ENCODE results near the gene PPP1R3G. TPM values are rescaled to one million over a fixed set of nuclear protein-coding genes. Genes with fewer than 3 reads are reported as not detected.

Gene PPP1R3G
- total and polyA plus RNA-seq, 2 of the 13 experiments (the other 11 are each of a cell fraction or from before 2014, with no cell fraction given) = 1.2 to 1.3 TPM

DNA sequence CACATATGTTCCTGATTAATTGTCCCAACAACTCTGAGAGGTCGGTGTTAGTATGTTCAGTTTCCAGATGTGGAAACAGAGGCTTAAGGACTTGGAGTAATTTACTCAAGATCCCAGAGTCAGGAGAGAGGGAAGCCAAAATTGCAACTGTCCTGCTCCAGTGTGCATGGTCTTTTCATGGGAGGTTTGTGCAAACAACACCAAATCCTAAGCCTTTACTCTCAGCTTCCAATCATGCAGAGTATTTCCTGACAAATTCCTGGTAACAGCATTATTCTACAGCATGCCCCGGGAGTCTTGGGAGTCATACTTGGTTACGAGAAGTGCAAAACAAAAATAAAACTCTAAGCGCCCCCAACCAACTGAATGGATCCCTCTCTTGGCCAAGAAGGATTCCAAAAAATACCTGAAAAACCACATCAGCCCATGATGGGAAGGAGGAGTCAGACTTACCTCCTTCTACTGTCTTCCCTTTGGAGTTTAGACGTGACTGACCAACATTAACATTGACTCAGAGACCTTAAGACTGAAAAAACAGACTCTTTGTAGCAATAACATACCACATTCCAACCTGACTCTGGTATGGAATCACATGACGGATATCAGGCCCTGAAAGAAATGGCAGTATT lies 30.8 kb upstream of the PPP1R3G start (continued):
- TF ChIP-seq CBX1 (IDR thresholded peaks at IDR 0.05; ENCODE audit: low read depth) (no peak), CREB1 (IDR thresholded peaks at IDR 0.05) (no peak), CREB1 (CRISPR knock-in tag; IDR thresholded peaks at IDR 0.05) (no peak)

DNA sequence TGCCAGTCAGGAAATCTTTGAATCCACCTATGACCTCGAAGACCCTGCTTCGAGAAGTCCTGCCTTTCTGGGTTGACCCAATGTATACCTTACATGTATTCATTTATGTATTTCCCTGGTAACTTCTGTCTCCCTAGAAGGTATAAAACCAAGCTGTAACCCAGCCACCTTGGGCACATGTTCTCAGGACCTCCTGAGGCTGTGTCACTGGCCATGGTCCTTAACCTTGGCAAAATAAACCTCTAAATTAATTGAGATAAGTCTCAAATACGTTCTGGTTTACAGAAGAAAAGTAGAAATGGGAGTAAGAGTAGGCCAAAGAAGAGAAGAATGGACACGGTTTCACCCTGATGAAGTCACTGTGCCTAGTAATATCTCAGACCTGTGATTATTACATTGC lies 30.0 kb upstream of the PPP1R3G start:
- no peak for DNase-seq (ENCODE audit: low spot score)
- TF ChIP-seq, protein P1, sequence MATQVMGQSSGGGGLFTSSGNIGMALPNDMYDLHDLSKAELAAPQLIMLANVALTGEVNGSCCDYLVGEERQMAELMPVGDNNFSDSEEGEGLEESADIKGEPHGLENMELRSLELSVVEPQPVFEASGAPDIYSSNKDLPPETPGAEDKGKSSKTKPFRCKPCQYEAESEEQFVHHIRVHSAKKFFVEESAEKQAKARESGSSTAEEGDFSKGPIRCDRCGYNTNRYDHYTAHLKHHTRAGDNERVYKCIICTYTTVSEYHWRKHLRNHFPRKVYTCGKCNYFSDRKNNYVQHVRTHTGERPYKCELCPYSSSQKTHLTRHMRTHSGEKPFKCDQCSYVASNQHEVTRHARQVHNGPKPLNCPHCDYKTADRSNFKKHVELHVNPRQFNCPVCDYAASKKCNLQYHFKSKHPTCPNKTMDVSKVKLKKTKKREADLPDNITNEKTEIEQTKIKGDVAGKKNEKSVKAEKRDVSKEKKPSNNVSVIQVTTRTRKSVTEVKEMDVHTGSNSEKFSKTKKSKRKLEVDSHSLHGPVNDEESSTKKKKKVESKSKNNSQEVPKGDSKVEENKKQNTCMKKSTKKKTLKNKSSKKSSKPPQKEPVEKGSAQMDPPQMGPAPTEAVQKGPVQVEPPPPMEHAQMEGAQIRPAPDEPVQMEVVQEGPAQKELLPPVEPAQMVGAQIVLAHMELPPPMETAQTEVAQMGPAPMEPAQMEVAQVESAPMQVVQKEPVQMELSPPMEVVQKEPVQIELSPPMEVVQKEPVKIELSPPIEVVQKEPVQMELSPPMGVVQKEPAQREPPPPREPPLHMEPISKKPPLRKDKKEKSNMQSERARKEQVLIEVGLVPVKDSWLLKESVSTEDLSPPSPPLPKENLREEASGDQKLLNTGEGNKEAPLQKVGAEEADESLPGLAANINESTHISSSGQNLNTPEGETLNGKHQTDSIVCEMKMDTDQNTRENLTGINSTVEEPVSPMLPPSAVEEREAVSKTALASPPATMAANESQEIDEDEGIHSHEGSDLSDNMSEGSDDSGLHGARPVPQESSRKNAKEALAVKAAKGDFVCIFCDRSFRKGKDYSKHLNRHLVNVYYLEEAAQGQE (IDR thresholded peaks at IDR 0.05; ENCODE audit: borderline replicate concordance in 1 of 2, low read depth in 1 of 2, low read length in 2 of 2) = peak in 1 of 2 experiments; percentile 76; a peak in 2 of 4 replicates
- TF ChIP-seq ZNF317 (CRISPR knock-in tag; IDR thresholded peaks at IDR 0.05) = no peak
- 36% methylated on average over 4 of the region's 4 CpGs for WGBS (ENCODE audit: low lambda C conversion rate)
- POLR2A ChIA-PET = no interaction called here
- H3K27ac ChIP-seq (ENCODE audit: extremely low read length, insufficient read depth, low read length) = no peak overlapping the region
- no peak for FAIRE-seq
- no peaks in the 10 kb centered on the region for H4K20me1 ChIP-seq (ENCODE audit: insufficient read depth, low read length)
- no peak overlapping the region for H2AFZ ChIP-seq (ENCODE audit: low read length)
- H3K27me3 ChIP-seq (ENCODE audit: control insufficient read depth in 1 of 2, insufficient read depth in 2 of 2, low read length in 2 of 2) = no peaks in the 10 kb centered on the region
- no peak overlapping the region for H3K4me2 ChIP-seq (ENCODE audit: low read depth, low read length)
- H3K79me2 ChIP-seq (ENCODE audit: insufficient read depth, low read length) = no peaks in the 10 kb centered on the region
- intact Hi-C loops (cut with micrococcal nuclease; ENCODE audit: unreplicated experiment) = loop anchor here (5.0 kb wide), 1 partner anchor 152 kb away; no protein-coding TSS in a partner anchor
- CTCF ChIA-PET (ENCODE audit: low intra/inter-chr PET ratio, low total read pairs) = no interaction called here
- H3K4me3 ChIP-seq (replicated peaks in 1 of 3; ENCODE audit: insufficient read depth in 1 of 3, low read depth in 2 of 3, low read length in 3 of 3) = no peak overlapping the region
- no peak for ATAC-seq
- no TSS peak for BruUV-seq (replicated peaks)
- H3K9ac ChIP-seq (ENCODE audit: insufficient read depth, low read depth, low read length) = no peak overlapping the region
- no peaks in the 10 kb centered on the region for H3K36me3 ChIP-seq (replicated peaks in 1 of 2; ENCODE audit: control insufficient read depth in 1 of 2, insufficient read depth in 2 of 2, low read length in 2 of 2)
- peaks cover 18% of the 10 kb centered on the region for H3K9me3 ChIP-seq (ENCODE audit: low read length)
- peaks cover 30% of the 10 kb centered on the region for H3K4me1 ChIP-seq (ENCODE audit: insufficient read depth, low read length)
- in situ Hi-C loops (cut with HindIII; ENCODE audit: extremely low pct_ligation_motif_present, low pct_unique_long_range_greater_than_20kb) = loop anchor here (5.0 to 10.0 kb wide), 2 partner anchors 62 to 330 kb away; no protein-coding TSS in a partner anchor
